Gastroesophageal sphincter (tissue), 3 donors: ENCODE measurements around the gene PAFAH2.

Experiments used
- EP300 ChIP-seq: sonication (generic); formaldehyde crosslinking; IDR thresholded peaks from one replicate; pipeline ENCODE4 v1.6.1; 2017; ENCODE audit warnings: antibody characterized with exemption, mild to moderate bottlenecking
- POLR2A ChIP-seq, 2 donors: fragments of 450-650 bp; IDR thresholded peaks; one replicate each; pipeline ENCODE4 v1.6.1; 2017; ENCODE audit warnings: antibody characterized with exemption in 2 of 2, mild to moderate bottlenecking in 2 of 2, moderate library complexity in 1 of 2
- POLR2AphosphoS5 ChIP-seq: sonication (generic); formaldehyde crosslinking; IDR thresholded peaks from one replicate; pipeline ENCODE4 v1.6.1; 2017; ENCODE audit warnings: antibody characterized with exemption
- TF ChIP-seq, protein P1 (sequence below), 4 experiments: fragments of 200-600 bp in 2 of 4; fragments of 450-650 bp in 2 of 4; sonication (generic) in 1 of 4; IDR thresholded peaks; one replicate each; pipeline ENCODE4 v1.5.1; 2017 to 2019; ENCODE audit warnings: antibody characterized with exemption in 4 of 4, mild to moderate bottlenecking in 2 of 4, moderate library complexity in 2 of 4

DNA sequence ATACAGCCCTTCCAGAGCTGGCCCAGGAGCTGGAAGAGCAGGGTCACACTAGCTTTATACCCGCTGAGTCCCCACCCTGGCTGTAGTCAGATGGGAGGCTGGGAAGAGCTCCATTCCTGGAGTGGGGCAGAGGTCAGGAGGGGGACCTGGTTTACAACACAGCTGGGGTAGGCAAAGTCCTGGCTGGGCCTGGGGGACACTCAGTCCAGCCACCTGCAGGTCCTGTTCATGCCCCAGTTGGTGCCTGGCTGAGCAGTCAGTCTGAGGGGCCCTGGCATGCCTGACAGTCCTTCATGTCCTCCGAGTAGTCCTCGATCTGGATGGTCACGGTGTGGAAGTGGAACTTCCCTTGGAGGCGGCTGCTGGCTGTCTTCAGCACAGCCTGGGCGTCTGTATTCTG, 41.0 kb upstream of the PAFAH2 start:
- TF ChIP-seq, protein P1, sequence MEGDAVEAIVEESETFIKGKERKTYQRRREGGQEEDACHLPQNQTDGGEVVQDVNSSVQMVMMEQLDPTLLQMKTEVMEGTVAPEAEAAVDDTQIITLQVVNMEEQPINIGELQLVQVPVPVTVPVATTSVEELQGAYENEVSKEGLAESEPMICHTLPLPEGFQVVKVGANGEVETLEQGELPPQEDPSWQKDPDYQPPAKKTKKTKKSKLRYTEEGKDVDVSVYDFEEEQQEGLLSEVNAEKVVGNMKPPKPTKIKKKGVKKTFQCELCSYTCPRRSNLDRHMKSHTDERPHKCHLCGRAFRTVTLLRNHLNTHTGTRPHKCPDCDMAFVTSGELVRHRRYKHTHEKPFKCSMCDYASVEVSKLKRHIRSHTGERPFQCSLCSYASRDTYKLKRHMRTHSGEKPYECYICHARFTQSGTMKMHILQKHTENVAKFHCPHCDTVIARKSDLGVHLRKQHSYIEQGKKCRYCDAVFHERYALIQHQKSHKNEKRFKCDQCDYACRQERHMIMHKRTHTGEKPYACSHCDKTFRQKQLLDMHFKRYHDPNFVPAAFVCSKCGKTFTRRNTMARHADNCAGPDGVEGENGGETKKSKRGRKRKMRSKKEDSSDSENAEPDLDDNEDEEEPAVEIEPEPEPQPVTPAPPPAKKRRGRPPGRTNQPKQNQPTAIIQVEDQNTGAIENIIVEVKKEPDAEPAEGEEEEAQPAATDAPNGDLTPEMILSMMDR (IDR thresholded peaks at IDR 0.05): no peak
- no peak for TF ChIP-seq POLR2A (IDR thresholded peaks at IDR 0.05)
- TF ChIP-seq POLR2AphosphoS5: no peak
- TF ChIP-seq EP300: no peak
